ENCODE results near the gene TUBGCP2. TPM values are rescaled to one million over a fixed set of nuclear protein-coding genes. Genes with fewer than 3 reads are reported as not detected.

TUBGCP2 gene
- total RNA-seq, 4 donors from 2014 or later: 37.5 to 68.3 (median 47.6) TPM

DNA sequence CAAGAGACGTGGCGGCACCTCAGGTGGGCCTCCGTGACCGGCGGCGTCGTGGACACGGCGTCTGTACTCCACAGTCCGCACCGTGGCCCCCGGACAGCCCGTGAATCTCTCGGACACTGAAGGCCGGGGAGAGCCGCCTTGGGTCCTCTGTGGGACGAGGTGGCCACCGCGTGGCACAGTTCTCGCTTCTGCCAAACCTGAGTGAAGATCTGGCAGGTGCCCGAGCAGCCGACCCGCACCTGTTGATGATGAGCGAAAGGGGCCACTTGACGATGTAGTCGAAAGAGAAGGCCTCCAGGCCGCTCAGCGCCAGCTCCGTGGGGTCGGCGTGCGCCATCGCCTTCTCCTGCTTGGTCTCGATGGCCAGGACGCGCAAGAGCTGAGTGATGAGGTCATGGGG is 23.5 kb downstream of the TUBGCP2 start:
- in situ Hi-C loops (cut with MboI; ENCODE audit: low pct_ligation_motif_present in 1 of 4, low pct_unique_long_range_greater_than_20kb in 1 of 4, low sequenced_read_pairs in 3 of 4) (no loop called here), intact Hi-C loops (cut with DNase I; ENCODE audit: low total_unique reads) (no loop called here)
- H3K27ac ChIP-seq: no peak overlapping the region
- 93% methylated on average over 36 of the region's 36 CpGs; no CpG with 5 or more reads in 1 of the 2 donors for WGBS, 2 donors (ENCODE audit: low coverage in 1 of 2)
- H3K27me3 ChIP-seq: no peaks in the 10 kb centered on the region
- TF ChIP-seq POLR2A (IDR thresholded peaks at IDR 0.05) (no peak), POLR2AphosphoS5 (IDR thresholded peaks at IDR 0.05) (no peak), EP300 (IDR thresholded peaks at IDR 0.05; ENCODE audit: low read depth) (no peak)
- TF ChIP-seq, protein P1, sequence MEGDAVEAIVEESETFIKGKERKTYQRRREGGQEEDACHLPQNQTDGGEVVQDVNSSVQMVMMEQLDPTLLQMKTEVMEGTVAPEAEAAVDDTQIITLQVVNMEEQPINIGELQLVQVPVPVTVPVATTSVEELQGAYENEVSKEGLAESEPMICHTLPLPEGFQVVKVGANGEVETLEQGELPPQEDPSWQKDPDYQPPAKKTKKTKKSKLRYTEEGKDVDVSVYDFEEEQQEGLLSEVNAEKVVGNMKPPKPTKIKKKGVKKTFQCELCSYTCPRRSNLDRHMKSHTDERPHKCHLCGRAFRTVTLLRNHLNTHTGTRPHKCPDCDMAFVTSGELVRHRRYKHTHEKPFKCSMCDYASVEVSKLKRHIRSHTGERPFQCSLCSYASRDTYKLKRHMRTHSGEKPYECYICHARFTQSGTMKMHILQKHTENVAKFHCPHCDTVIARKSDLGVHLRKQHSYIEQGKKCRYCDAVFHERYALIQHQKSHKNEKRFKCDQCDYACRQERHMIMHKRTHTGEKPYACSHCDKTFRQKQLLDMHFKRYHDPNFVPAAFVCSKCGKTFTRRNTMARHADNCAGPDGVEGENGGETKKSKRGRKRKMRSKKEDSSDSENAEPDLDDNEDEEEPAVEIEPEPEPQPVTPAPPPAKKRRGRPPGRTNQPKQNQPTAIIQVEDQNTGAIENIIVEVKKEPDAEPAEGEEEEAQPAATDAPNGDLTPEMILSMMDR (IDR thresholded peaks at IDR 0.05): no peak
- H3K9me3 ChIP-seq: no peaks in the 10 kb centered on the region
- no peak overlapping the region for H3K4me3 ChIP-seq
- H3K36me3 ChIP-seq: peaks cover 0 to 83% (median 41%) of the 10 kb centered on the region in 4 donors
- no peaks in the 10 kb centered on the region for H3K4me1 ChIP-seq
- no peak for DNase-seq

DNA sequence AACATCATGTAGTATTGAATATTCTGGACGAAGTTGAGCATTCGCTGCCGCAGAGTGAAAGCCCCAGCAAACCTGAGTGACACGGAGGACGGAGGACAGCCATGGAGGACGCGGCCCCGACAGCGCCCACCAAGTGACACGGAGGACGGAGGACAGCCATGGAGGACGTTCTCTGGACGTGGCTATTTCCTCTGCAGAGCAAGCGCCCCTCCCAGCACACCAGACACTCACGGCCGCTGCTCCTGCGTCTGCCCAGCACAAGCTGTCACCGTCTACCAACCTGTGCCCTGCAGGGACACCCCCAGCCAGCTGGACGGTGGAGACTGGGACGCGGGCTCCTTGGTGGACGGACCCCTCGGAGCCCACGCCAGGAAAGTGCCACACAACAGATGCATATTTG is 24.7 kb downstream of the TUBGCP2 start:
- H3K36me3 ChIP-seq: peaks cover 0 to 74% (median 37%) of the 10 kb centered on the region in 4 donors
- no peaks in the 10 kb centered on the region for H3K27me3 ChIP-seq
- no peaks in the 10 kb centered on the region for H3K4me1 ChIP-seq
- H3K27ac ChIP-seq: no peak overlapping the region
- TF ChIP-seq POLR2AphosphoS5 (IDR thresholded peaks at IDR 0.05) (no peak), POLR2A (IDR thresholded peaks at IDR 0.05) (no peak), EP300 (IDR thresholded peaks at IDR 0.05; ENCODE audit: low read depth) (no peak)
- TF ChIP-seq, protein P1 (IDR thresholded peaks at IDR 0.05): no peak
- intact Hi-C loops (cut with DNase I; ENCODE audit: low total_unique reads): no loop called here
- in situ Hi-C loops (cut with MboI; ENCODE audit: low pct_ligation_motif_present in 1 of 4, low pct_unique_long_range_greater_than_20kb in 1 of 4, low sequenced_read_pairs in 3 of 4): no loop called here
- 95 to 97% methylated on average over 6 to 24 of the region's 24 CpGs for WGBS, 2 donors (ENCODE audit: low coverage in 1 of 2)
- no peaks in the 10 kb centered on the region for H3K9me3 ChIP-seq
- no peak overlapping the region for H3K4me3 ChIP-seq
- DNase-seq: no peak

DNA sequence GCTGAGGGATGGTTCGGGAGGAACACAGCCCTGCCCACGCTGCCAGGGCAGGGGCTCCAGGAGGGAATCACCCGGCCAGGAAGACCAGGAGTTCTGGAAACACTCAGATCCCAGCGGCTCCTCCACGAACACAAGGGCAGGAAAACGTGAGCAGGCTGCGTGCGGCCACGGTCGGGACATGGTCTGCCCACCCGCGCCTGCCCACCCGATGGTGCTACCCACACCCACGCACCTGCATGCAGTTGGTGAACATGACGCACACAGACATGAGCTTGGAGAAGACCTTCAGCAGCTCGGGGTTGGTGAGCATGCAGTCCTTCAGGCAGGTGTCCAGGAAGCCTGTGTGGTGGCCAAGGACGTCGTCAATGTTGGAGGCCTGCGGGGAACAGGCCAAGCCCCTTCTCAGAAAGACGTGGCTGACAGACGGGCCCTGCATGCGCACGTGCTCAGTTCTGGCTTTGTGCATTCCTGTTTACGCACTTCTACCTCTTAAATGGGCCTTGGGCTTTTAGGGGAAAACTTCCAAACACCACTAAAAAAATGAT is 25.8 kb downstream of the TUBGCP2 start:
- no peaks in the 10 kb centered on the region for H3K27me3 ChIP-seq
- no peaks in the 10 kb centered on the region for H3K9me3 ChIP-seq
- in situ Hi-C loops (cut with MboI; ENCODE audit: low pct_ligation_motif_present in 1 of 4, low pct_unique_long_range_greater_than_20kb in 1 of 4, low sequenced_read_pairs in 3 of 4) (no loop called here), intact Hi-C loops (cut with DNase I; ENCODE audit: low total_unique reads) (no loop called here)
- no peak overlapping the region for H3K4me3 ChIP-seq
- TF ChIP-seq POLR2A (IDR thresholded peaks at IDR 0.05) (no peak), EP300 (IDR thresholded peaks at IDR 0.05; ENCODE audit: low read depth) (no peak), POLR2AphosphoS5 (IDR thresholded peaks at IDR 0.05) (no peak)
- TF ChIP-seq, protein P1 (IDR thresholded peaks at IDR 0.05): no peak
- no peak overlapping the region for H3K27ac ChIP-seq
- DNase-seq: no peak
- WGBS, 2 donors (ENCODE audit: low coverage in 1 of 2): 95% methylated on average over 24 of the region's 24 CpGs; no CpG with 5 or more reads in 1 of the 2 donors
- H3K4me1 ChIP-seq: peaks cover 0 to 6% (median 2%) of the 10 kb centered on the region in 4 donors
- H3K36me3 ChIP-seq: peaks cover 0 to 64% (median 32%) of the 10 kb centered on the region in 4 donors

DNA sequence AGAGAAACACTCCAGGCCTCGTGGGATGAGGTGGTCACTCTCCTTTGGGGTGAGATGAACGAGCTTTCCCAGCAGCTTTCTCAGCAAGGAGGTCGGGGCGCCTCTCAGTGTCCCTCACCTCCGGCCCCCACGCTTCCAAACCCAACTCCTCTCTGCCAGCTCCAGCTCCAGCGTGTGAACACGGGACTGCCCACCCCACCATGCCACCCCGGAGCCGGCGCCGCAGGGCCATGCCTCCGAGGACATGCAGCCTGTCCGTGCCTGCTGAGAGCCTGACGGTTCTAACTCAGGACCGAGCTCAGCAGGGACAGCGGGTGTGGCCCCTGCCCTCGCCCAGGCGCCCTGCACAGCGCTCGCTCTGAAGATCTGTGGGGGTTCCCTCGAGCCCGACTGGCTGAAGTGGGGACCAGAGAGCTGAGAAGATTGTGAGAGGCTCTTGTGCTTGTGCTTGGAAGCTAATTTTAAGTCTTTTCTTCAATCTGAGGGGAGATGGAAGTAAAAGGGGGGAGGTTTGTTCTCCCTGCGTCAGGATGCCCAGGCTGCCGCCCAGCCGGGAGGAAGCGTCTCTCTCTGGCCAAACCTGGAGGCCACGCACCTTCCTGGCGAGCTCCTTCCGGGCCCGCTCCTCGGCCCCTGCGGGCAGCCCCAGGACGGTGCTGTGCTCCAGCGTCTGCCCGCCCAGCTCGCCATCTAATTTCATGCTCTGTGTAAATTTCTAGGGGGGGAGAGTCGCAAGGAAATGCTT is 26.9 kb downstream of the TUBGCP2 start:
- H3K27ac ChIP-seq: no peak overlapping the region
- TF ChIP-seq POLR2A (IDR thresholded peaks at IDR 0.05) (no peak), EP300 (IDR thresholded peaks at IDR 0.05; ENCODE audit: low read depth) (no peak), POLR2AphosphoS5 (IDR thresholded peaks at IDR 0.05) (no peak)
- TF ChIP-seq, protein P1 (IDR thresholded peaks at IDR 0.05): no peak
- peaks cover 0 to 13% (median 12%) of the 10 kb centered on the region in 4 donors for H3K4me1 ChIP-seq
- no peak overlapping the region for H3K4me3 ChIP-seq
- H3K36me3 ChIP-seq: peaks cover 0 to 56% (median 27%) of the 10 kb centered on the region in 4 donors
- intact Hi-C loops (cut with DNase I; ENCODE audit: low total_unique reads) (no loop called here), in situ Hi-C loops (cut with MboI; ENCODE audit: low pct_ligation_motif_present in 1 of 4, low pct_unique_long_range_greater_than_20kb in 1 of 4, low sequenced_read_pairs in 3 of 4) (no loop called here)
- H3K9me3 ChIP-seq: no peaks in the 10 kb centered on the region
- H3K27me3 ChIP-seq: peaks cover 7% of the 10 kb centered on the region
- WGBS, 2 donors (ENCODE audit: low coverage in 1 of 2): 90 to 93% methylated on average over 10 to 31 of the region's 38 CpGs
- no peak for DNase-seq
